Activated CD4-positive, alpha-beta T cell treated with anti-CD3 and anti-CD28 coated beads, Interleukin-2, Interleukin-4, amounts not matched to agents 100 ng/mL and 50 ng/mL, durations not matched to agents 16 hours and 8 hours (primary cell): ENCODE measurements around the gene IL22RA1.
A peak's percentile ranks its signal among the peaks of the same experiment; 100 is the strongest.

Experiments
- DNase-seq: peaks from one replicate; pipeline ENCODE4 v3.0.0-alpha.2; 2020; ENCODE audit warnings: low spot score

The IL22RA1 gene

GRCh38 chr1:24167008-24167407 lies 24.1 kb upstream of the IL22RA1 start:
- DNase-seq: no peak

DNA sequence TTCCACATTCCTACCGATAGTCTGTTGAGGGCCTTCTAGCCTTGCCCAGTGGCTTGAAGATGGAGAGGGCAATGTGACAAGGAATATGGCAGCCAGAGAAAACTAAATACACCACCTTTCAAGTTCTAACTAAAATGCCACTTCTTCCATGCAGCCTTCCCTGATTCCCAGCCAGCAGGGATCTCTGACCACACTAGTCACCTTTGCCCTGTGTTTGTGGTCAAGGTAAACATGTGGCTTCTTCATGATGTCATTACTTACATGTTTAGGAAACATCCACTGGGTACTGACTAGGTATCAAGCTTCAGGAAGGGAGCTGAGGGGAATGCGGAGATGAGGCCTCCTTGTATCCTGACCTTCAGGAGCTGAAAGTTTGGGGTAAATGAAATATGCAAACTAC lies 22.6 kb upstream of the IL22RA1 start:
- no peak for DNase-seq

DNA sequence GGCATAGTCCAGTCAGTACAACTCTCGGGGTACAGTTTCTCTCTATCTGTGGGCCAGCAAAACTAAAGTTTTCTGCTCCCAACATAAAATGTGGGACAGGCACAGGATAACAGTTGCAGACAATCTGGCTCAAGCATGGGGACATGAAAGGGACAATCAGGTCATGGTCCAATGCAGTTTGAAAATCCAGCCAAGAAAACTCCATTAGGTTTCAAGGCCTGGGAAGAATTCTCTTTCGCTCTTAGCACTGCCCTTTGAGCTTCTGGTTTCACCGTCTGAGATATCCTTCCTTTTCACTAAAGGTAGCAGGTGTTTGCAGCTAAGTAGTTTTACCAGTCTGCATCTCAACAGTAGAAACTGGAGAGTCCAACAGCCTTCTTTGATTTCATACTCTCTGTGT lies 21.1 kb upstream of the IL22RA1 start:
- no peak for DNase-seq

DNA sequence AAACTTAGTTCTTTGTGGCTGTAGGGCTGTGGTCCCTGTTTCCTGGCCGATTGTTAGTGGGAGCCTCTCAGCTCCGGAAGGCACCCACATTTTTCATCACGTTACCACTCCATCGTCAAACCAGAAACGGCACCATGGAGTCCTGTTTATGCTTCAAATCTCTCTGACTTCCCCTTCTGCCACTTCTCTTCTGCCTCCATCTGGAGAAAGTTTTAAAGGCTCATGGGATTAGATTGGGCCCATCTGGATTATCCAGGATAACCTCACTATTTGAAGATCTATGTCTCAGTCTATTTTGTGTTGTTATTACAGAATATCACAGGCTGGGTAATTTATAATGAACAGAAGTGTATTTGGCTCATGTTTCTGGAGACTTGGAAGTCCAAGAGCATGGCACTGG lies 19.3 kb upstream of the IL22RA1 start:
- DNase-seq: no peak

DNA sequence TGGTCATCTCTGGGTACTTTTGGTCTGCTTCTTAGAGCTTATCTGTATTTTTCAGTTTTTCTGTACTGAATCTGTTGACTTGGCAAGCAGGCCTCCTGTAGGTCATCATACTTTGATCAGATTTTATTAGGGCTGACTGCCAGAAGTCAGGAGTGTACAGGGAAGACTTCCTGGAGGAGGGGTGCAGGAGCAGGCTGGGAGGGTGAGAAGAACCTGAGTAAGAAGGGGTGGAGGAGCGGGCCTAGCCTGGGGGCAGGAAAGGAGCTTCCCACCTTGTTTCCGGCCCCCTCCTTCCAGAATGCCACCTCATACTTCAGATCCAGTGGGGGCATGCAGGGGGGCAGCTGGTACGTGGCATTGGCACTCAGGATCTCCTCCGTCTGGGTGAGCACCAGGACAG lies 18.3 kb upstream of the IL22RA1 start:
- DNase-seq: no peak

DNA sequence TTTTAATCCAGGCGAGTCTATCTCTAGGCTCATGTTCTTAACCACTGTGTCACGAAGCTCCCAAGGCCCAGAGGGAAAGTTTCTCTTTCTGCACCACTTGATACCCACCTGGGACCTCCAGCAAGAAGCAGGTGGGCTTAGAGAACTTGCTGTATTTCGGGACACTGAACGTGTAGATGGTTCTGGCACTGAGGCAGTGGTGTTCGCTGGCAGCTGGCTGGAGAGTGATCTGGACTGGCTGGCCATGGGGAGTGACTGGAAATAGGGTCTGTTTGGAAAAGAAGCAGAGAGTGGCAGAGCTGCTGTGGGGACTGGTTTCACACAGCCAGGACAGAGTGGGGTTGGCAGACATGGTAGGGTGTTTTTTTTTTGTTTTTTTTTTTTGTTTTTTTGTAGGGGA lies 16.4 kb upstream of the IL22RA1 start:
- DNase-seq: no peak

DNA sequence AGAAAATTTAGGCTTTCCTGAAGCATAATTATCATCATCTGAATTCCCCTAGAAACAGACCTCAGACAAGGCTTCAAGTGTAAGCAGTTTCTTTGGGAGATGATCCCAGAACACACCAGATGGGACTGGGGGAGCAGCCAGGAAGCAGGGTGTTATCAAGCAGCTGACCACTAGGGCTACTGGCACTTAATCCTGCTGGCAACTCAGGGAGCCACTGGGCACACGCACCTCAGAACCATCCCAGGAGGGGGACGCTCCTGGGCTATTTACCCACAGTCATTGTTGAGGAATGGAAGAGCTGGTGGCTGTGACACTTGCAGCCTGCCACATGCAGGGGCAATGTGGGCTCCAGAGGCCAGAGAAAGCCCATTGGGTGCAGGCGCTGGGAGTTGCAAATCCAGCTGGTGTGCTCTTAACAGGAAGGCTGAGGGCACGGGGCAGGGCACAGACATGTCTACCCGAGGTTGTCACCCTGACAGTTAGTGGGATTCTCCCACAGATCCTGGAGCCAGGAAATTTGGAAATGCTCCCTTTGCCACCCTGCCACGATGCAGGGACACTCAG lies 15.1 kb upstream of the IL22RA1 start:
- DNase-seq: no peak

DNA sequence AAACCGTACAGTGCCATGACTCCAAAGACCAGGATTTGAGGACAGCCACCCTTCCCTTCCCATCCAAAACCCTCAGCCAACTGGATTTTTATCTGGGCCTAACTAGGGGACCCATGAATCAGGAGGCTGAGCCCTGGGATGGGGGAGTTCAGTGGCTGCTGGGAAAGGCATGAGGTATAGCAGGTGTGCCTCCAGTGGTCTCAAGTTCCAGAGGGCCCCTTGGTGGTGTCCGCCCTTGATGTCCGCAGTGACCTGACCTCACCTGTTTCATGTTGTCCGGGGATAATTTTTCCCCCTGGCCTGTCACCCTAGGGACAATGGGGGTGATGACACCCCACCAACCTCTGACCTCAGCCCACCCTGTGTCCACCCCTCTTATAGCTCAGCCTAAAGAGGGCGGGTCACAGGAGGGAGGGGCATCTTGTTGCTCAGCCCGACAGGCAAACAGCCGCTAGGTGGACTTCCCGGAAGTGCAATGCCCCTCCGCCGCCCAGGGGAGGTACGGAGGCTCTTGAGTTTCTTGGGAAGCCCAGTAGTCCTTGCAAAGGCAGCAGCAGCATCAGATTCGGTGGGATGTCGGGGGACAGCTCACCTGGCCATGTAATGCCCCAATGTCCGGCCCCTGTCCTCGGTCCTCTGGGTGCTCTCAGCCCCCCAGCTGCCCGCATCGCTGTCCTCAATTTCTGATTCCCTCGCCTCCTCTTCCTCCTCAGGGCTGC lies 13.8 kb upstream of the IL22RA1 start:
- DNase-seq: no peak

GRCh38 chr1:24155011-24155782 lies 12.3 kb upstream of the IL22RA1 start:
- DNase-seq: no peak

DNA sequence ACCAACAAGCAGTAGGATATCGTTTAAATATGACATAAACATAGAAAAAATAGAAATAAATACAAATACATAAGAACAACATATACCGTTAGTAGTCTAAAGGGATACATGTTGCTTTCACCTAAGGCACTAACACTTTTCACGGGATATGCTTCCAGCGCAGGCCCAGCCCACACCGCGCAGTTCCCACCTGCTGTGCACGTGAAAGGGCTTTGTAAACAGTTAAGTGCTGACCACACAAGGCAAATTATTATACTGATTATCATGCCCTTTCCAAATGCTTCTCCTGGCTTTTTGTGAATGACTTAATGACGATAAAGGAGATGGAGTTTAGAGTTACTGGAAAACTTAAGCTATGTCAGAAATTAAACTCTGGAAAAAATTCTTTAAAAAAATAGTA lies 11.3 kb upstream of the IL22RA1 start:
- DNase-seq: no peak

GRCh38 chr1:24152631-24153494 lies 9.9 kb upstream of the IL22RA1 start:
- no peak for DNase-seq

DNA sequence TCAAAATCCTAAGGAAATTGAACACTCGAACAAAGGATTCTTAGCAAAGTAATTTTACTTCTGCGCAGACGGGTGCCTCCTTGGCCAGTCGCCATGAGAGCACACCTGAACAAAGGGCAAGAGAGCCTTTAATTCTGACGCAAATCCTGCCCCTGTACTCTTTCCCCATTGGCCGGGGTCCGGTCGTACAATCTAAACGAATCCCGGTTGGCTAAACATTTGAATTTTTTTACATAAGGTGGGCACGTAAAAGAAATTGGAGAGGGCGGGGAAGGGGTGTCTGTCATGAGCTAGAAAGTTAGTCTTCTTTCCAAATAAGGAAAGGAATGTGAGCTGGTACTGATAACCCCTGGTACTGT lies 8.2 kb upstream of the IL22RA1 start:
- DNase-seq: no peak

DNA sequence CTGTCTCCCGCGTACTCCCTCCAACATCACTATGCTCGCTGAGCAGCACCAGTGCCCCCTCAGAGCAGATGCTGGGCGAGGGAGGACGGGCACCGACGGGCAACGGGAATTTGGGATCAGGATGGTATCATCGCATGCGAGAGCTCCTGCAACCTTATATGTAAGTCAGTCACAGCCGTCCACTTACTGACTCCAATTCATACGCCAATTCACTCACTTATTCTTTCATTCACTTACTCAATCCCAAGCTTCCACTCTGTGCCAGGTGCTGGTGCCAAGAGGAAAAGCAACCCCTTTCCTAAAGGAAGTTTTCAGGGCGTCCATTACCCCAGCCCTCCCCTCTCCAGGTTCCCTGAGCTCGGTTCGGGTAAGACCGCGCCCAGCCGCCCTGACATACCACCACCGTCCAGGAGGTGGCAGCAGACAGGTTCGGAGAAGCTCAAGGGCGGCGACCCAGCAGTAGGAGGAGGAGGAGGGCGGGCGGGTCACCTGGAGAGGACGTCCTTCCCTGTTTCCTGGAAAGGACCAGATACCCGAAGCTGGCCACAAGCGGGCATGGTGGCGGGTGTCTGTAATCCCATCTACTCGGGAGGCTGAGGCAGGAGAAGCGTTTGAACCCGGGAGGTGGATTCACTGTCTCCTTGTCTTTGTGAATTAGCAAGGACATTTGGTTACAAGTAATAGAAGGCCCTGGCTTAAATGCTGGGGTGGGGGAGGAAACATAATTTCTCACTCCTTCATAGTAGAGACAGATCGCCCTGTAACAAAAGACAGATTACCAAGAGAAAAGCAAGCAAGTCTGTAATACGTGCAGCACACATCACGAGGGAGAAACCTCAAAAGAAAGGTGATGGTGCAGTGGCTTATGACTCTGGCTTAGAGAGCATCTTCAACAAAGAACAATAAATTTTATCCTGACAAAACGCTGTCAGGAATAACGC lies 7.6 kb upstream of the IL22RA1 start:
- DNase-seq: peak; percentile 86

DNA sequence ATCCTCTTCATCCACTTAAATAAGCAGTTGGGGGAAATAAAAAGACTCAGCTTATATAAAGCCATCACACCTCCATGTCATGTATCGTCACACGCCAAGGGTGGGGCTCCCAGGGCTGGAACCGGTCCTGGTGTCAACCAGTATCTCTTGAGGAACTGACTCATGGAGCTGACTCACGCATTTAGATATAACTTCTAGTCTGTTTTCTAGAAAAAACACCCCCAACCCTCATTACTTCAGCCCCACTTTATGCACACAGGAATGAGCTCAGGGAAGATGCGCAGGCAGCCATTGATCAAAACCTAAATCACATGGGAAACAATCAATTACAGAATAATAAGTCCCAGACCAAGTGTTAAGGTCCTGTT lies 6.9 kb upstream of the IL22RA1 start:
- DNase-seq: peak; percentile 30

GRCh38 chr1:24147816-24148215 lies 4.9 kb upstream of the IL22RA1 start:
- DNase-seq: no peak

DNA sequence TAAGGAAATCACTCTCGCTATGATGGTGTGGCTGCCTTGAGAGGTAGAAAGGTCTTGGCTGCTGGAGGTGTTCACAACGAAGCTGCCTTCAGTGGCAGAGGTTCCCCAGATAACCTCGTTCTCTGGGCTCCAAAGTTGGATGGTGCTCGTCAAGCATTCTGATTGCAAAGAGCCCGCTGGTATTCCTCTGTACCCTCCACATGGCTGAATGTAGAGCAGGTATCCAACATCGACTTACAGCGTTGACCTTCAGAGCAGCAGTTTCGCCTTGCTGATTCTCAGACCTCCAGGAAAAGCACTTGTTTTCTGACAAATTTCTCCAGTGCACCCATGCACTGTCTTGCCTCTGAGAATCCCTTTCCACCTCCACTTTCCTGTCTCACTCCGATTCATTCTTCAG lies 4.3 kb upstream of the IL22RA1 start:
- DNase-seq: no peak

GRCh38 chr1:24141311-24141997 lies 1.5 kb downstream of the IL22RA1 start:
- no peak for DNase-seq

- DNase-seq: no peak
Observed at GRCh38 chr1:24140741-24141181, 2.2 kb downstream of the IL22RA1 start.

GRCh38 chr1:24139841-24140425 lies 3.0 kb downstream of the IL22RA1 start:
- no peak for DNase-seq

GRCh38 chr1:24139222-24139489 lies 3.8 kb downstream of the IL22RA1 start:
- DNase-seq: no peak
